Occipital lobe (tissue), 2 donors: ENCODE measurements around the gene SVIL. TPM values are rescaled to one million over a fixed set of nuclear protein-coding genes. Genes with fewer than 3 reads are reported as not detected.
"Not testable (repeated sequence)": the region's sequence is repeated elsewhere in the genome, so short reads cannot be mapped to it uniquely, and the experiment has no call there.

Experiments
- DNase-seq: peaks from one replicate; lab custom pipeline; 2025; lab: John Stamatoyannopoulos, UW
- total RNA-seq: library from RNA; depleted of rRNA; stranded (reverse); fragments of >200 nt; gene quantifications from one replicate; pipeline ENCODE4 v1.2.3, GENCODE V29; 2014

The SVIL gene
- total RNA-seq, 1 donor from 2014 or later = 14.5 TPM

GRCh38 chr10:29488471-29488870, 146.3 kb downstream of the SVIL start:
- not testable (repeated sequence) for DNase-seq

GRCh38 chr10:29487884-29488266, 146.9 kb downstream of the SVIL start:
- not testable (repeated sequence) for DNase-seq

GRCh38 chr10:29487032-29487883, 147.5 kb downstream of the SVIL start:
- DNase-seq = not testable (repeated sequence)

GRCh38 chr10:29486433-29486832, 148.3 kb downstream of the SVIL start:
- DNase-seq = no peak

GRCh38 chr10:29484677-29485076, 150.1 kb downstream of the SVIL start:
- not testable (repeated sequence) for DNase-seq

- no peak for DNase-seq
Measured at GRCh38 chr10:29482591-29483431, 152.0 kb downstream of the SVIL start.

DNA sequence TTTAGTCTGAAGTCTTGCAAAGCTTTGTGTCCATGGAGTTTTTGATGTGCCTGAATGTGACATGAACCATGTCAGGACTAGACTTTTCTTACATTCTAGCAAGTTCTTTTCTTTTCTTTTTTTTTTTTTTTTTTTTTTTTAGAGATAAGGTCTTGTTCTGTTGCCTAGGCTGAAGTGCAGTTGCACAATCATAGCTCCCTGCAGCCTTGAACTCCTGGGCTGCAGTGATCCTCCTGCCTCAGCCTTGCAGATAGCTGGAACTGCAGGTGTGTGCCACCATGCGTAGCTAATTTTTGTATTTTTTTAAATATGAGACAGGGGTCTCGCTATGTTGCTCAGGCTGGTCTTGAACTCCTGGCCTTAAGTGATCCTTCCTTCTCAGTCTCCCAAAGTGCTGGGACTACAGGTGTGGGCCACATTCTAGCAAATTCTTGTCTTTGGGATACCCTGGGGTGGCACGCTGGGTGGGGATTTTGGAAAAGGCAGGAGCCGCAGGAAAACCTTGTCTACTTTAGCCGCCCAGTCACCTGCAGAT, 152.8 kb downstream of the SVIL start:
- DNase-seq = no peak

DNA sequence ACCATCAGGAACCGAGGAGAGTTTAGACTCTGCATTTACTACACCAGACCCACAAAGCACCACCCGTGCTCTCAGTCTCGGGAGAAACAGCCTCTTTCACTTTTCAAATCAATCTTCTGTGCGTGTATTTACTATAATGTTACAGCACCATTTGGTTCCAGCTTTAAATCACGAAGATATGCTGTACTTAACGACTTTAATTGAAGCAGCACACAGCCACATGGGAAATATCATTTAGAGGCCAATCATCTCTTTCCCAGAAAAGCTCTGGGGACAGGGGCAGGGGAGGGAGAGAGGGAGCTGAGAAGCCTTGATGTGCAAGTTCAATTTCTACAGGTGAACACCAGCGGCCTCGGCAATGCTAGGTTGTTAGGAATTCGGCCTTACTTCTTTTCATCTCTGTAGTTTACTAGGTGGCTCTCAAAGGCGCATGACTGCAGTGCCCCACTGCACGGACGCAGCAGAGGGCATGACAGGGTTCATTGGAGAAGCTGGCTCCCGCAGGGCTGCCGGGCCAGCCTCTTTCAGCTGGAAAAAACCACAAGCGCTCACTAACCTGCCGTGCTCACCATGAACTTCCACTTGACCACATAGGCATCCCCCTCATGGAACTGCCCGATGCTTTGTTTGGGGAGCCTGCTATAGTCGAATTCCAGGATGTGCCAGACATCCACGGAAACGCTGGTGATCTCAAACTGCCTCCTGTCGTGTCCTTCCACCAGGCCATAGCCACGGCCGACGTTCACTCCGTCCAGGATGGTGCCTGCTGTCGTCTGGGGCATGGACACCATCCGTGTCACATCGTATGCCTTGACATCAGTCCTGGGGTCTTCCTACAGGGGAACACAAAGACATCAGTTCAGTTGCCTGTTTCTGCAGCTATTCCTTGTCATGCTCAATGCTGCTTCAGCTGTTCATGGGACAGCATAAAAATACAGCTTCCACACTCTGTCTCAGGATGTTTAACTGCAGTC, 154.5 kb downstream of the SVIL start:
- no peak for DNase-seq

DNA sequence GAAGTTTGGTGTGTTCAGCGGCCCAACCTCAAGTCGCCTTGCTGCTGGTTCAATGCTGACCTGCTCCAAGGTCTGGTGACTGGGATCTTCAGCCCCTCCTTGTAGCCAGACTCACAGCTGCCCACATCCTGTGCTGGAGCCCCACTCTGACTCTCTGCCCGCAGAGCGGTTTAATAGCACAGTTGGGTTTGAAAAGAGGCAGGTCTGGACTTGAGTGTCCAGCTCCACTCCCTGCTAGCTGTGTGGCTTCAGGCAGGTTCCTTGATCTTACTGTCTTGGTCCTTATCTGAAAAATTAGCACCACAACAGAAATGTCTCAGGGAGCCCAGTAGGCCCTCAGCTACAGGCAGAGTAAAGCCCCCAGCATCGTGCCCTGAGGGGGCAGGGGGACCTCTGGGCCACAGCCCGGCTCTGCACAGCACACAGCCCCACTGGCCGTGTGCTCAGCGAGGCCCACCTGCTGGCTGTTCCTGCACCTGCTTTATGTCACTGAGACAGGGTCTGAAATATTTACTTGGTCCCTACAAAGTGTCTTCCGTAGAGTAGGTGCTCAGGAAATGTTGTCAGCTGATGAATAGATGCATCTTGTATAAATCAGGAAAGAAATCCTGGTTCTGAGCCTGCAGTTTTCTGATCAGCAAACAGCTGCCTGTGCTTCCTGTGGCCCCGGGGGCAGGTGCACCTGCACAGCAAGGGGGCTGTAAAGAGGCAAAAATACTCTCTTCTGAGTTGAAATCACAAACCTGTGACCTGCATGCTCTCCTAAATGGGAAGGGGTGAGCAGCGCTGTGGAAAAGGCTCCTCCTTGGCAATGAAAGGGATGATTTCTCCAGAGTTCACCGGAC, 155.5 kb downstream of the SVIL start:
- DNase-seq = no peak

DNA sequence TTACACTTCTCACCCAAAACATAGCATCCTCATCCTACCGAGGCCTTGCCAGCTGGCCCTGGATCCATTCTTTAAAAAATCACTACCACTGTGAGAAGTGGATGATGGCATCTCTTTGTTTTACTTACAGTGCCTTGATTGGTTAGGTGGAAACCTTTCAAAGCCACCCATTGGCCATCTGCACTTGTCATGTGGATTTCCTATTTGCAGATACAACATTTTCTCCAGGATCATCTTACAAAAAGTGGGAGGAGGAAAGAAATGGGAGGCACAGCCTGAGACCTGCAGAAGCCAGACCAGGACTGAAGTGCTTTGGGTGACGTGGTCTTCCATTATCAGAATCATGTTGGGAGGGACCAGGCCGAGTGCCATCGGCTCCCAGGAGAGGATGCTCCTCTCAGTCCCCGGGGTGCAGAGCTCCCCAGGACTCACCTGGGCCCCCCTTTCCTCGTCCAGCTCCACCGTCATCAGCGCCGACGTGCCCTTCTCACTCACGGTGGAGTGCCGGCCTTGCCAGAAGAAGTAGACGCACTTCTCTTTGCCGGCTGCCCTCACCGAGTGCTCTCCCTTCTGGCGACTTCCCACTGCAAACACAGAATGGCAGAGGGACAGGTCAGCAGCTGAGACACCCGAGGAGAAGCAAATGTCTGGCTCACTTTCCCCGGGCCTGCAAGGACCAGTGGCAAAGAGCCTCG, 161.2 kb downstream of the SVIL start:
- DNase-seq = no peak

DNA sequence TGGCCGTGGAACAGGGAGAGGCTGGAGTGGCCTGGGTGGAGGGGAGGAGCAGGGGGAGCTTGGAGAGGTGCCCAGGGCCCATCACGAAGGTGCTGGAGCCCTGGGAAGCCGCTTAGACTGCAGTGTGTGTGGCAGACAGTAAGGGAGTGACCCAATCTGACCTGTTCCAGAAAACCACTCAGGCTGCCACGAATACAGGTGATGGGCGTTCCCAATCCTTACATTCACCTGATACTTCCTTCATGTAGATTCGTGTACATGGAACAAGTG, 161.7 kb downstream of the SVIL start:
- DNase-seq = no peak

GRCh38 chr10:29472301-29473086, 162.3 kb downstream of the SVIL start:
- DNase-seq = no peak

- DNase-seq = no peak
Measured at GRCh38 chr10:29471544-29471859, 163.3 kb downstream of the SVIL start.

DNA sequence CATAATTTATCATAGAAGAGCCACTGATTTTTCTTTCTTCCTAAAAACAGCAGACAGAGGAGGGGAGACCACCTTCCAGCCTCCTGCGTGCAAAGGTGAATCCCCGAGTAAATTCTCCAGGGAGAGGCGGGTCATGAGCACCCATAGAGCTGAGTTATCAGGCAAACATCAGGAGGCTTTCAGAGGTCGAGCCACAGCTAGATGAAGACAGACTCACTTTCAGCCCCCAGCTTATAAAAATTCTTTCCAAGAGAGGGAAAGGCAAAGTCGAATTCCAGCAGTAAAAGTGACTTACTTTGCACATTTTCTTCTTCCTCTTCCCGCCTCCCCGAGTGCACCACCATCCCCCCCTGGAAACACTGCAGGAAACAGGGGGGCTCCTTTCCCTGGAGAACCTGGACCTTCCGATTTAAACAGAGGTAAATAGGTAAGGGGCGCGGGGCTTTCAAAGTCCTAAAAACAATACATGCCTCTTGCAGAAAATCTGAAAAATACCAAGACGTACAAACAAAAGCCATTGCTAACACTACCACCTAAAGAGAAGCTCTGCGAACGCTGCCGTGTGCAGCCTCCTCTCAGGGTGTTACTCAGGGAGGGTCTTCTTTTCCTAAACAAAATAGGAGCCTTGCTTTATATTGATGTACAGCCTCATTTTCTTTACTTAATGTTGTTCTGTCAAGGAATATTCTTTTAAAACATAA, 163.8 kb downstream of the SVIL start:
- DNase-seq = no peak

- no peak for DNase-seq
Measured at GRCh38 chr10:29470355-29470705, 164.4 kb downstream of the SVIL start.

DNA sequence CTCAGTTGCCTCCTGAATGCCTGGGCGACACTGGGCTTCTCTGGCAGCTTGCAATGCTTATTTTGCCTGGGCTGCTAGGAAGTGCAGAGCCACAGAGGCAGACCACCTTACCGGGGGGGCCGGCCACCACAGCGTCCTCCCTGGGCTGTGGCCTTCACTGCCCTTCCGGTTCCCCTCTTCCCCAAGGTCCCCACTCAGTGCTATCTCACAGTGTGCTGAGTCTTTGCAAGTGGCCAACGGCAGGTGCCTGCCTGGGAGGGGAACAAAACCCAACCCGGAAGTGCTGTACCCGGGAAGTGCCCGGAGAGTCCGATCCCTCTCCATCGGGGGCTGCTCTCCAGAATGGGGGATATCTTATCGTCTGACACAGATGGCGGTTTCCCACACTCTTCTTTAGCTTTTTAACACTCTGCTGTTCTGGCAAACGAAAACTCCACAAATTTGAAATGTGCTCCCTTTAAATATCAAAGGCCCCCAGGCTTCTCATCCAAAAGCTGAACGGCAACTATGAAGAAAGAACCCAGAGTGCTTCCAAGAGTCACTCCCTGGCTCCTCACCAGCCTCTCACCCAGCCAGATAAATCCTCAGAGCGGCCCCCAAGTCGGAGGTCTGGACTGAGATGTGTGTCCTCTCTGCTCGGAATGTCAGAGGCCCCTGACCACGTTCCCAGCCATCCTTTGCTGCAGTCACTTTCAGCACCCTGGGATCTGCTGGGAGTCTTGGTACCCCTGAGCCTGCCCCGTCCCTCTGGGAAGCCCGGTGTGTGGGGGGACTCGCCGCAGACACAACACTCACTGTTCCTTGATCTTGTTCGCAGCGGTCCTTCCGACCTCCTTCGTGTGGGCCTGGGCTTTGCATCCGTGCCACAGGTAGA, 165.1 kb downstream of the SVIL start:
- no peak for DNase-seq

GRCh38 chr10:29465384-29465783, 169.4 kb downstream of the SVIL start:
- no peak for DNase-seq
